ENCODE measurements around the gene PITPNC1. TPM values are rescaled to one million over a fixed set of nuclear protein-coding genes. Genes with fewer than 3 reads are reported as not detected.

The PITPNC1 gene
- polyA plus RNA-seq, 4 donors, result 19.7 to 24.3 (median 23.4) TPM

Other genes starting within 250 kb of the PITPNC1 start
- gene HELZ, start 132.1 kb upstream of the PITPNC1 start, polyA plus RNA-seq (ENCODE audit: insufficient read length in 4 of 4), result 10 to 100 TPM; 25.7 to 37.0 (median 30.7) TPM
- 10 to 100 TPM; 40.8 to 50.2 (median 46.3) TPM for gene PSMD12, start 10.7 kb upstream of the PITPNC1 start, polyA plus RNA-seq (ENCODE audit: insufficient read length in 4 of 4)

All from right renal pelvis (tissue), 4 donors.